PFSK-1 (cell line): Measurements from ENCODE around the gene ADGRG4.

Experiments used
- POLR2AphosphoS5 ChIP-seq: IDR thresholded peaks from 2 replicates; pipeline ENCODE4 v1.6.1; 2012; ENCODE audit warnings: low read depth, mild to moderate bottlenecking, control low read depth, low read length, moderate library complexity
- SIN3A ChIP-seq: IDR thresholded peaks from 2 replicates; pipeline ENCODE4 v1.6.1; 2012; ENCODE audit warnings: mild to moderate bottlenecking, low read length, moderate library complexity, borderline replicate concordance; ENCODE audit not compliant: insufficient read depth
- TF ChIP-seq, protein P1 (sequence below), 2 experiments: IDR thresholded peaks; 2 replicates each; pipeline versions ENCODE4 v1.6.1 to v1.8.0; 2011 to 2012; ENCODE audit warnings: low read depth in 2 of 2, low read length in 2 of 2, control low read depth in 1 of 2, inconsistent platforms in 1 of 2, mild to moderate bottlenecking in 1 of 2, moderate library complexity in 1 of 2; ENCODE audit not compliant: insufficient read depth in 1 of 2

DNA sequence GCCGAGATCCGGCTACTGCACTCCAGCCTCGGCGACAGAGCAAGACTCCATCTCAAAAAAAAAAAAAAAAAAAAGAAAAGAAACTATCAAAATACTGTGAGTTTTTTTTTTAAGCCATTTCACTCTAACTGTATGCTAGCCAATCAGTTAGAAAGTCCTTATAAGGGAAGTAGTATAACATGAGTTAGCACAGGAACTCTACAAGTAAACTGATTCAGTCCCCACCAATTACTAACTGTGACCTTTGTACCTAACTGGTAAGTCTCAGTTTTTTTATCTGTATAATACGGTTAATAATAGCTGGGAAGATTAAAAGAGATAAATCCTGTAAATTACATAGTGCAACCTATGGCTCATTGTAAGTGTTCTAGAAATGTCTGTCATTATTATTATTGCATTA is 151.9 kb downstream of the ADGRG4 start:
- TF ChIP-seq, protein P1, sequence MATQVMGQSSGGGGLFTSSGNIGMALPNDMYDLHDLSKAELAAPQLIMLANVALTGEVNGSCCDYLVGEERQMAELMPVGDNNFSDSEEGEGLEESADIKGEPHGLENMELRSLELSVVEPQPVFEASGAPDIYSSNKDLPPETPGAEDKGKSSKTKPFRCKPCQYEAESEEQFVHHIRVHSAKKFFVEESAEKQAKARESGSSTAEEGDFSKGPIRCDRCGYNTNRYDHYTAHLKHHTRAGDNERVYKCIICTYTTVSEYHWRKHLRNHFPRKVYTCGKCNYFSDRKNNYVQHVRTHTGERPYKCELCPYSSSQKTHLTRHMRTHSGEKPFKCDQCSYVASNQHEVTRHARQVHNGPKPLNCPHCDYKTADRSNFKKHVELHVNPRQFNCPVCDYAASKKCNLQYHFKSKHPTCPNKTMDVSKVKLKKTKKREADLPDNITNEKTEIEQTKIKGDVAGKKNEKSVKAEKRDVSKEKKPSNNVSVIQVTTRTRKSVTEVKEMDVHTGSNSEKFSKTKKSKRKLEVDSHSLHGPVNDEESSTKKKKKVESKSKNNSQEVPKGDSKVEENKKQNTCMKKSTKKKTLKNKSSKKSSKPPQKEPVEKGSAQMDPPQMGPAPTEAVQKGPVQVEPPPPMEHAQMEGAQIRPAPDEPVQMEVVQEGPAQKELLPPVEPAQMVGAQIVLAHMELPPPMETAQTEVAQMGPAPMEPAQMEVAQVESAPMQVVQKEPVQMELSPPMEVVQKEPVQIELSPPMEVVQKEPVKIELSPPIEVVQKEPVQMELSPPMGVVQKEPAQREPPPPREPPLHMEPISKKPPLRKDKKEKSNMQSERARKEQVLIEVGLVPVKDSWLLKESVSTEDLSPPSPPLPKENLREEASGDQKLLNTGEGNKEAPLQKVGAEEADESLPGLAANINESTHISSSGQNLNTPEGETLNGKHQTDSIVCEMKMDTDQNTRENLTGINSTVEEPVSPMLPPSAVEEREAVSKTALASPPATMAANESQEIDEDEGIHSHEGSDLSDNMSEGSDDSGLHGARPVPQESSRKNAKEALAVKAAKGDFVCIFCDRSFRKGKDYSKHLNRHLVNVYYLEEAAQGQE (IDR thresholded peaks at IDR 0.05; ENCODE audit: insufficient read depth in 1 of 2, low read depth in 2 of 2, low read length in 2 of 2), result no peak
- TF ChIP-seq POLR2AphosphoS5 (no peak), SIN3A (no peak)
